Neuron (in vitro differentiated cells): ENCODE data around the gene TPM4.

Source experiments
- H2AFZ ChIP-seq: one replicate; pipeline ENCODE4 v1.6.1; 2013; ENCODE audit warnings: low read depth, mild to moderate bottlenecking, inconsistent platforms, low read length, moderate library complexity
- H3K27me3 ChIP-seq: one replicate; pipeline ENCODE4 v1.6.1; 2013; ENCODE audit warnings: low read length; ENCODE audit not compliant: insufficient read depth
- H3K36me3 ChIP-seq: one replicate; pipeline ENCODE4 v1.6.1; 2013; ENCODE audit warnings: low read length; ENCODE audit not compliant: insufficient read depth
- H3K4me1 ChIP-seq: one replicate; pipeline ENCODE4 v1.6.1; 2013; ENCODE audit warnings: low read length; ENCODE audit not compliant: insufficient read depth
- H3K4me3 ChIP-seq: 2 replicates; pipeline ENCODE4 v1.5.1; 2013; ENCODE audit warnings: mild to moderate bottlenecking, low read length, moderate library complexity
- H3K9me3 ChIP-seq: one replicate; pipeline ENCODE4 v1.6.1; 2013; ENCODE audit warnings: low read length

TPM4 gene

DNA sequence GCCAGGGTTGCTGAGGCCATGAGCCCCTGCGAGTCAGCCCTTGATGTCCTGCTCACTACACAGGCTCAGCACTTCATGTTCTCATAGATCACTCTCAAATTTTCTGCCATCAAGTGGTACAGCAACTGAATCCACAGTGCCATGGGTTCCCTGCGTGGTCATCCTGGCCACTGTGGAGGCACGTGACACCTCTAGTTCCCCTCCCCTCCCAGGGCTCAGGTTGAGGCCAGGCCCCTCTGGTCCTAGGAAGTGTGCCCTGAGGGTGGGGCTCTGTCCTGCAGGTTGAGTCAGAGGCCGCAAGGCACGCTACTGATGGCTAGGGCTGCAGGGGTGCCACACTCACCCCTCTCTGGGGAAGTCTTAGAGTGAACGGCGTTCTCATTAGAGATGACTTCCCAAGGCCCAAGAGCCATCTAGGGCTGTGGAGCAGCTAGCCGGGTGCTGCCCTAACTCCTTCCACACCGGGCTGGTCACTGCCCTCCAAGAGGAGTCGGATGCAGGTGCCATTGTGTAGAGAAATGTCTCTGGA, 39.8 kb upstream of the TPM4 start:
- no peaks in the 10 kb centered on the region for H3K9me3 ChIP-seq

GRCh38 chr19:16036941-16037340, 39.4 kb upstream of the TPM4 start:
- Histone ChIP-seq H3K36me3 (no peaks in the 10 kb centered on the region), H3K4me3 (no peak overlapping the region), H3K27me3 (peaks cover 9% of the 10 kb centered on the region), H2AFZ (no peak overlapping the region), H3K9me3 (no peaks in the 10 kb centered on the region), H3K4me1 (no peaks in the 10 kb centered on the region)

More for the DNA sequence above, 39.8 kb upstream of the TPM4 start:
- Histone ChIP-seq H3K4me3 (no peak overlapping the region), H3K36me3 (no peaks in the 10 kb centered on the region), H2AFZ (no peak overlapping the region), H3K4me1 (no peaks in the 10 kb centered on the region), H3K27me3 (peaks cover 9% of the 10 kb centered on the region)

DNA sequence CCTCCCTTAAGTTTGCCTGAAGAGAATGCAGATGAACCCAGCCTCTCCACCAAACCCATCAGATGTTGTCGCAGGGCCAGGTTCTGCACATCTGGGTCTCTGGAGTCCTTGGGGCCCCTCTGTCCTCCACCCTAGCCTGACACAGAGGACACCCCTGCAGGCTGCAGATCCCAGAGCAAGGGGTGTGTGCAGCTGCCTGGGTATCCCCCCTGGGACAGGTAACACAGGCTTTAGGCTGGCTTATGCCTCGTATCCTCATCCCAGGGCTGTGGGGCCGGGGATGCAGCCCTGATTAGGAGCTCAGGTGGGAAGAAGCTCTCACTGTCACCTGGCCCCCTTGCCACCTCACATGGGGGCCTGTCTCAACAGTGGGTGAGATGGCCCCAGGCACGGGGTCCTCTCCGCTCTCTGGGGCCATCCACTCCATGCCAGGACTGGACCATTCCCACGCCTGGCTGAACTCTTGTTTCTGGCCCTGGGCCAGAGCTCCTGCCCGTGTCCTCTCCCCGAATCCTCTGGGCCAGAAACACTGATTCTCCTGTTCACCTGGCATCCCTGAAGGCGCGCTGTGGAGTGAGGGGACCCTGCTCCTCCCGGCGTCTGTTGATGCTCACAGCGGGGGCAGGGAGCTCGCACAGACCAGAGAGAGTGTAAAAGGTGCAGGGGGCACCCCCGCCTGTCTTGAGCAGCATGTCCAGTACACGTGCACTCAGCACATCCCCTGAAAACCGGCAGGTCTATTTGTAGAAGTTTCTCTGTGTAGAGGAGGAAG, 38.7 kb upstream of the TPM4 start:
- Histone ChIP-seq H3K36me3 (no peaks in the 10 kb centered on the region), H3K27me3 (peaks cover 9% of the 10 kb centered on the region)

DNA sequence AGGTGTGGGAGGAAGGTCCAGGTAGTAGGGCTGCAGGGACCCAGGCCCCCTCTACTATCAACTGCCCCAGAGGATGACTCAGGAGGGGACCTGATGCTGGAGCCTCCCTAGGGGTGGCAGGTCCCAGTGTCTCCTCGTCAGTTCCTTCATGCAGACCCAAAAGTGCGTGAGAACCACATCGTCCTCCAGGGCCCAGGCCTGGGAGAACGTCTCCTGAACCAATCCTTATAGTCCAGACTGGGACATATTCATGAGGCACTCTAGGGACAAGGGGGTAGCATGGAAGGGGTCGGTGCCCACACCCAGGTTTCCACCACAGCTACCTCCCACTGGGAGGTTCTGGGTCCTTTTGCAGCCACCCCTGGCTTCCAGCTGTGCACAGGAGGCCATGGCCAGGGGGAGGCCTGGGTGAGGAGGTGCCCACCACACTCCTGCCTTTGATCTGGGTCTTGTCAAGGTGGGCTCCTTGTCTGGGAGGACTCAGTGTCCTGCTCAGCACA, 38.0 kb upstream of the TPM4 start:
- Histone ChIP-seq H3K36me3 (no peaks in the 10 kb centered on the region), H2AFZ (no peak overlapping the region), H3K9me3 (no peaks in the 10 kb centered on the region), H3K27me3 (peaks cover 9% of the 10 kb centered on the region), H3K4me1 (no peaks in the 10 kb centered on the region), H3K4me3 (no peak overlapping the region)

More for the DNA sequence above, 38.7 kb upstream of the TPM4 start:
- no peaks in the 10 kb centered on the region for H3K4me1 ChIP-seq
- H3K9me3 ChIP-seq: no peaks in the 10 kb centered on the region
- no peak overlapping the region for H3K4me3 ChIP-seq
- no peak overlapping the region for H2AFZ ChIP-seq

DNA sequence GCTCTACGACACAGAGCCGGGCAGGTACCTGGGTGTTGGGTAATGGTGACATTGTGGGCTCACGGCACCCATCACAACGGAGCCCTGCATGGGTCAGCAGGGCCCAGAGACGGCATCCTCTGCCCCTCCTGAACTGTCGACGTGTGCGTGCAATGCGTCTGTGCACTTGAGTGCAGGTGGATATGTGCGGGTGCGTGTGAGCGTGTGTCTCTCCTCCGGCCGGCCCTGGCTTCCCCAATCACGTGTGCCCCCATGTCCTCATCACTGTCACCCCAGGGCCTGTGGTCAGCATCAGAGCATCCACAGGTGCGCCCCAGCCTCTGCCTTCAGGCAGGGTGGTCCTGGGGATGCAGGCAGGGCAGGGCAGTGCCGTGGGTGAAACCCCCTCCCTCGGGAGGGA, 37.2 kb upstream of the TPM4 start:
- Histone ChIP-seq H3K27me3 (peaks cover 9% of the 10 kb centered on the region), H3K36me3 (no peaks in the 10 kb centered on the region), H3K4me1 (no peaks in the 10 kb centered on the region), H3K4me3 (no peak overlapping the region), H3K9me3 (no peaks in the 10 kb centered on the region), H2AFZ (no peak overlapping the region)

DNA sequence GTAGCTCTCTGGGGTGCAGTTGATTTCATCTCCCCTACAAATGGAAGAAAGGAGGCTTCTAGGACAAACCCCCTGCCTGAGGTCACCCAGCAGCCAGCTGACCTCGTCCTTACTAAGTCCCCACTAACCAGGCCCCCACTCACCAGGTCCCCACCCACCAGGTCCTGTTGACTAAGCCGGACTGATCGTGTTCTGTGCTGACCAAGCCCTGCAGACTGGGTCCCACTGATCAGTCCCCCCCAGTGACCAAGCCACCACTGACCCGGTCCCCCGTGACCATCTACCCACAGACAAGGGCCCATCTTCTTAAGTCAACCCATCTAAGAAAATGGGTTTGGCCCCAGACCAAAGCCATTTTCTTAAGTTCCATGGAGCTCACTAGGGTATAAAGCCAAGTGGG, 36.8 kb upstream of the TPM4 start:
- Histone ChIP-seq H3K9me3 (no peaks in the 10 kb centered on the region), H2AFZ (no peak overlapping the region), H3K27me3 (peaks cover 9% of the 10 kb centered on the region), H3K4me3 (no peak overlapping the region), H3K4me1 (no peaks in the 10 kb centered on the region), H3K36me3 (no peaks in the 10 kb centered on the region)

- Histone ChIP-seq H3K9me3 (no peaks in the 10 kb centered on the region), H2AFZ (no peak overlapping the region), H3K36me3 (no peaks in the 10 kb centered on the region), H3K27me3 (peaks cover 4% of the 10 kb centered on the region), H3K4me1 (no peaks in the 10 kb centered on the region), H3K4me3 (no peak overlapping the region)
Measured at GRCh38 chr19:16040642-16041041, 35.7 kb upstream of the TPM4 start.

GRCh38 chr19:16041299-16041990, 34.9 kb upstream of the TPM4 start:
- no peaks in the 10 kb centered on the region for H3K4me1 ChIP-seq

GRCh38 chr19:16041991-16042386, 34.3 kb upstream of the TPM4 start:
- Histone ChIP-seq H3K36me3 (no peaks in the 10 kb centered on the region), H3K4me1 (no peaks in the 10 kb centered on the region), H3K9me3 (no peaks in the 10 kb centered on the region), H3K27me3 (peaks cover 4% of the 10 kb centered on the region), H3K4me3 (no peak overlapping the region), H2AFZ (no peak overlapping the region)

More at GRCh38 chr19:16041299-16041990, 34.9 kb upstream of the TPM4 start:
- H3K4me3 ChIP-seq: no peak overlapping the region
- H3K36me3 ChIP-seq: no peaks in the 10 kb centered on the region
- no peak overlapping the region for H2AFZ ChIP-seq
- H3K9me3 ChIP-seq: no peaks in the 10 kb centered on the region
- H3K27me3 ChIP-seq: peaks cover 4% of the 10 kb centered on the region

DNA sequence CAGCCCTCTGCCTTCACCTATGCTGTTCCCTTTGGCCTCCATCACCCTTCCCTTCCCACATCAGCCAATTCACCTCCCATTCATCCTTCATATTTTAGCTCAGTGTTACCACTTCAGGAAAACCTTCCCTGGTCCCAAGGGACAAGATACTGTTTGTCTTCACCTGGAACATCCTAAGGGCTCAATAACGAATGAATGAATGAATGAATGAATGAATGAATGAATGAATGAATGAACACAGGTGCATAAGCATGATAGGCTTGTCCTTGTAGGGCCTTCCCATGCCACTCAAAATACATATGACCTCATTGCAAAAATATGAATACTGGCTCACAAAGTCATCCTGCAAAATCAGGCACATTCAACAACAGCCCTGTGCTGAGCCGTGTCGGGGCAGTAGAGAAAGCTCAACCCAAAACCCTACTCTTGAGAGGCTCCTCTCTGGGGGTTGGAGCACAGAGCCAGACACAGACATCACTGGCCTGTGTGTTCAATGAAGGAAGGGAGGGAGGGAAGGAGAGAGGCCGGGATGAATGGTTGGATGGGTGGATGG, 33.7 kb upstream of the TPM4 start:
- peaks cover 4% of the 10 kb centered on the region for H3K27me3 ChIP-seq
- H3K36me3 ChIP-seq: no peaks in the 10 kb centered on the region
- H3K4me1 ChIP-seq: no peaks in the 10 kb centered on the region
- H2AFZ ChIP-seq: no peak overlapping the region
- no peaks in the 10 kb centered on the region for H3K9me3 ChIP-seq
- H3K4me3 ChIP-seq: no peak overlapping the region

DNA sequence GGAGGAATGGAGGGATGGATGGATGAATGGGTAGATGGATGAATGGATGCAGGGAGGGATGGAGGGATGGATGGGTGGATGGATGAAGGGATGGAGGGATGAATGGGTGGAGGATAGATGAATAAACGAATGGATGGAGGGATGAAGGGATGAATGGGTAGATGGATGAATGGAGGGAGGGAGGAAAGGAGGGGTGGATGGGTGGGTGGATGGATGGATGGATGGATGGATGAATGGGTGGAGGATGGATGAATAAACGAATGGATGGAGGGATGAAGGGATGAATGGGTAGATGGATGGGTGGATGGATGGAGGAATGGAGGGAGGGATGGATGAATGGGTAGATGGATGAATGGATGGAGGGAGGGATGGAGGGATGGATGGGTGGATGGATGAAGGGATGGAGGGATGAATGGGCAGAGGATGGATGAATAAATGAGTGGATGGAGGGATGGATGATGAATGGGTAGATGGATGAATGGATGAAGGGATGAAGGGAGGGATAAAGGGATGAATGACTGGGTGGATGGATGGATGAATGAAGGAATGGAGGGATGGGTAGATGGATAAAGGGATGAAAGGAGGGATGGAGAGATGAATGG, 33.0 kb upstream of the TPM4 start:
- Histone ChIP-seq H3K36me3 (no peaks in the 10 kb centered on the region), H3K4me1 (no peaks in the 10 kb centered on the region), H3K4me3 (no peak overlapping the region), H3K27me3 (no peaks in the 10 kb centered on the region), H2AFZ (no peak overlapping the region), H3K9me3 (no peaks in the 10 kb centered on the region)

GRCh38 chr19:16044746-16045145, 31.5 kb upstream of the TPM4 start:
- Histone ChIP-seq H3K4me1 (no peaks in the 10 kb centered on the region), H3K36me3 (no peaks in the 10 kb centered on the region), H2AFZ (no peak overlapping the region), H3K9me3 (no peaks in the 10 kb centered on the region), H3K27me3 (no peaks in the 10 kb centered on the region), H3K4me3 (no peak overlapping the region)

DNA sequence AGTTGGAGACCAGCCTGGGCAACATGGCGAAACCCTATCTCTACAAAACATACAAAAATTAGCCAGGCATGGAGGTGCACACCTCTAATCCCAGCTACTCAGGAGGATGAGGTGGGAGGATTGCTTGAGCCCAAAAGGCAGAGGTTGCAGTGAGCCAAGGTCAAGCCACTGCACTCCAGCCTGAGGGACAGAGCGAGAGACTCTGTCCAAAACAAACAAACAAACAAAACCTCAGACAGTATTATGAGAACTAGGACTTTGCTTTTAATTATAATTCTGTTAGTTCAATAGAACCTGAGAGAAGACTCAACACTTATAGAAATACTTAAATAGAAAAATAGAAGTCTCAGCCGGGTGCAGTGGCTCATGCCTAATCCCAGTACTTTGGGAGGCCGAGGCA, 31.1 kb upstream of the TPM4 start:
- H3K9me3 ChIP-seq: no peaks in the 10 kb centered on the region
- H3K36me3 ChIP-seq: no peaks in the 10 kb centered on the region
- no peak overlapping the region for H3K4me3 ChIP-seq

More for the DNA sequence above, 31.1 kb upstream of the TPM4 start:
- Histone ChIP-seq H3K27me3 (no peaks in the 10 kb centered on the region), H3K4me1 (no peaks in the 10 kb centered on the region), H2AFZ (no peak overlapping the region)
